HTR-8/SVneo (cell line): Measurements from ENCODE around the gene RARB.

Experiments
- DNase-seq: peaks from one replicate; pipeline ENCODE4 v3.0.0; 2011; ENCODE audit warnings: low spot score, mixed read lengths; ENCODE audit not compliant: insufficient read length
- FAIRE-seq: peaks from 2 replicates; lab custom pipeline; 2011; peaks lifted over from hg19 to GRCh38; lab: Jason Lieb, UNC

Gene RARB

DNA sequence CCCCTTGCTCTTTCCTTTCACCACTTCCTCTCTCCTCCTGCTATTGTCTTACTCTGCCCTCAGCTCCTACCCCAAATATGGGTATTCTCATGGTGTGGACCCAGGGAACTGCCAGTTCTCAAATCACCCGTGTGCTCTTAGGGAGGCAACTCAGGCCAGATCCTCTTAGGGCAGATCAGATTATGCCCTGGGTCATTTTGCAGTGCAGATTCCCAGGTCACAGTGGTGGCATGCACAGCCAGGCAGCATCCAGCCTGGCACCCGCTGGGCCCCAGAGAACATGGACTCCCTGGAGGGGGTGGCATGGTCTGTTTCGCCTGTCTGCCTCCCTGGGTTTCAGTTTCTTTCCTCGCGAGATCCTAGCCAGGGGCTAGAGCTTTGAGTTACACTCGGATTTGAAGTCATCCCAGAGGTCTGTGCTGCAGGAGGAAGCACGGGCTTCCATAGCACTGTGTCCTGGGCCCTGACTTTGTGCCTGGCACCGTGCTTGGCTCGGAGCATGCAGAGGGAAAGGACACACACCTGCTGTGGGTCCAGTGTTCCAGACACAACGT, 140.5 kb downstream of the RARB start:
- DNase-seq (no peak), FAIRE-seq (no peak)

DNA sequence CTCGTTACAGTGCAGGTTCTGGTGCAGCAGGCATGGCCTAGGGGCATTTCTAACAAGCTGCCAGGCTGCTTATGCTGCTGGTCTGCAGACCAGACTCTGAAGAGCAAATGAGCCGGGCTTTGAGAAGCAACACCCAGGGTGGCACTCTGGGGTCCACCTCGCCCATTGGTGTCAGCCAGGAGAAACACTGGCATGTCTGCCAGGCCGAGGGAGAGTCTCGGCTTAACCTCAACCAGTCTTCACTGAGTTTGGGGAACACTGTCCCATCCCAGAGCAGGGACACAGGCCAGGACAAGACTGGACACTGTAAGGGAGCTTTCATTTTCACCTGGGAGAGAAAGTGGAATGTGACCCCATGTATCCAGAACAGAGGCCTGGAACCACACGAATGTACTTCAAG, 143.2 kb downstream of the RARB start:
- FAIRE-seq, result no peak
- DNase-seq, result no peak

DNA sequence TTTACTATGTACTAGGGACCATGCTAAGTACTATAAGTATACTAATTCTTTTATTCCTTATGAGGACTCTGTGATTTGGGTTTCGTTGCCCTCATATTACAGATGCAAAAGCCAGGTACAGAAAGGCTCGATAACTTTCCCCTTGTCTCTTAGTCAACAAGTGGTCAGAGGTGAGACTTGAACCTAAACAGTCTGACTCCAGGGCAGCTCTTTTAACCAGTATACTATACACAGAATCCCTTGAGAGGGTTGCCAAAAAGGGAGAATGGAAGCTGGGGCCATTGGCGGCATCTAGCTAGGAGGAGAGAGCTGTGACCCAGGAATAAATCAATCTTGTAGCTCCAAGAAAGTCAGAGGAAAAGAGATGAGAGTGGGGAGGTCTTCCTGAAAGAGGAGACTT, 144.3 kb downstream of the RARB start:
- no peak for FAIRE-seq
- DNase-seq, result no peak

DNA sequence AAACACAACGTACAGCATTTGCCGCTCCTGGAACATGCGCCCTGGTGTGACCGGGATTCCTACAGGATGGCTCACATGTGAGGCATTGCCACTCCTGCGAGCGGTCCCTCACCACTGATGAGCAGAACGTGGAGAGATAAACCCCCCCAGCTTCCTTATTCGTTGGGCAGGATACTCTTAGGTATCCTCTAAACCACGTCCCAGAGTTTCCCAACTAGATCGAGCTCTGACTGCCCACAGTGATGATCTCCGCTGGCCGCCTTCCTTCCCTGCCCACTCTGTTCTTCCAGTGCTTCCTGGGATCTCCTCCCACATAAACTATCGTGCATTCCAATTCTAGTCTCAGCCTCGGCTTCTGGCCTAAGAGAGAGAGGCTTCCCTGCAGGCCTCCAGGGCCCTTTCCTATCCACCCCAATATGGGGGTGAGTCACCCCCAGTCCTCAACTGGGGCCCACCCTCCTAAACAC, 144.9 kb downstream of the RARB start:
- DNase-seq (peak; percentile 37), FAIRE-seq (no peak)

GRCh38 chr3:25573386-25574171, 145.5 kb downstream of the RARB start:
- DNase-seq (peak; percentile 51), FAIRE-seq (no peak)

DNA sequence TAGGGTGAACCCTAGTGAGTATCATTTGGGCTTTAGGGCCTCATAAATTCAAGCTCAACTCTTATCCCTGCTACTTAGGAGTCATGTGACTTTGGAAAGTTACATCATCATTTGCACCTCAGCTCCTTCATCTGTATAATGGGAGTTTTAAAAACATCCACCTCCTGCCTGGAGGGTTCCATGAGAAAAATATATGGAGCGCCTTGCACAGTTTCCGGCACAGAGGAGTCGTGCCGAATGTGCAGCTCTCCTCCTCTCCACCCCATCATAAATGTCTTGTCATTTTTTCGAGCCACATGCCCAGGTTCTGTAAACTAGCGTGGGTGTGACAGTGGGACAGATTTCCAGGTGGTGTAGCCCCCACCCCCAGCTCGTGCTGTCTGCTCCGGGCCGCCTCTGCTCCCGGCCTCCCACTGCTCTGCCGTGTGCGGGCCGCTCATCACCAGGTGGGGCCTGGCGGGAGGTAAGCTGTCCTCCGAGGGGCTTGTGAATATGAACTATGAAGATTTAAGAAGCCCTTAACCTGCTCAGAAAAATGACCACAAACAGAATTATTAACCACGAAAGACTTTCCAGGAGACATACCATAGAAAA, 146.2 kb downstream of the RARB start:
- FAIRE-seq, result no peak

DNA sequence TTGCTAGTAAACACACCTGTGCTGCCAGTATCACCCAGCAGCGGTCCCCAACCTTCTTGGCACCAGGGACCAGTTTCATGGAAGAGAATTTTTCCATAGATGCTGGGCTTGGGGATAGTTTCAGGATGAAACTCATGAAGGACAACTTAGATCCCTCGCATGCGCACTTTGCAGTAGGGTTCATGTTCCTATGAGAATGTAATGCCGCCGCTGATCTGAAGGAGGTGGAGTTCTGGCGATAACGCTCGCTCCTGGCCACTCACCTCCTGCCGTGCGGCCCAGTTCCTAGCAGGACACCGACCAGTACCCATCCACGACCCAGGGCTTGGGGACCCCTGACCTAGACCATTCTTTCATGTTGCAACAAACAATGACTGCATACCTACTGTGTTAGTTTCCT, 146.9 kb downstream of the RARB start:
- DNase-seq, result no peak
- no peak for FAIRE-seq

More for the DNA sequence above, 146.2 kb downstream of the RARB start:
- DNase-seq, result no peak

- DNase-seq (no peak), FAIRE-seq (no peak)
Observed at GRCh38 chr3:25576146-25576545, 148.1 kb downstream of the RARB start.

GRCh38 chr3:25576831-25577454, 148.9 kb downstream of the RARB start:
- DNase-seq (no peak), FAIRE-seq (no peak)

- FAIRE-seq (no peak), DNase-seq (no peak)
Observed at GRCh38 chr3:25578059-25578458, 150.0 kb downstream of the RARB start.

GRCh38 chr3:25580534-25580933, 152.5 kb downstream of the RARB start:
- DNase-seq (no peak), FAIRE-seq (no peak)

DNA sequence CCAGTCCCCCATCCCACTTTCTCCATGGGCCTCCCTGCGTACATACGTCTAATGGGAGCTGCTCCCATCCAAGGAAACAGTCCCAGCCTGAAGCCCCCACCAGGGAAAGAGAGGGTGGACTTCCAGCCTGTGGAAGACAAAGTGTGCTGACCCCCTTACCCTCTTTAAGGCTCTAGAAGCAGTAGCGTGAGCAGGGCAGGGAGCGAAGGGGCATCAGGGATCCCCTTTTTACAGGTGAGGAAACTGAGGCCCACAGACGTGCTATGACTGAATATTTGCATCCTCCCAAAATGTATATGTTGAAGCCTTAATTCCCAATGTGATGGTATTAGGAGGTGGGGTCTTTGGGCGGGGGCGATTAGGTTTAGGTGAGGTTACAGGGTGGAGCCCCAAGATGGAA, 153.3 kb downstream of the RARB start:
- FAIRE-seq (no peak), DNase-seq (no peak)

DNA sequence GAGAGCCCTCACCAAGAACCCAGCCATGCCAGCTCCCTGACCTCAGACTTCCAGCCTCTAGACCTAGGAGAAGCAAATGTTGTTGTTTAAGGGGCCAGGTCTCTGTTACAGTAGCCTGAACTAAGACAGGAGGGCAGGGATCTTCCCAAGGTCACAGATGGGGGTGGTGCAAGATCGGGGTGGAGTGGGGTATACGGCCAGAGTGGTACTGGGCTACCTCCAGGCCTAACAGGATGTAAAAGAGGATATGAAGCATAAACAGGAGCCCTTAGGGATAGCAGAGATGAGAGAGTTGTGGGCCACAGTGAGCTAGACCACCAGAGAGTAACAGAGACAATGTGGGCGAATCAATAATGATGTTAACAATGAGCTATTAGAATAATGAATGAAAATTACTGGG, 153.8 kb downstream of the RARB start:
- FAIRE-seq, result no peak
- no peak for DNase-seq

DNA sequence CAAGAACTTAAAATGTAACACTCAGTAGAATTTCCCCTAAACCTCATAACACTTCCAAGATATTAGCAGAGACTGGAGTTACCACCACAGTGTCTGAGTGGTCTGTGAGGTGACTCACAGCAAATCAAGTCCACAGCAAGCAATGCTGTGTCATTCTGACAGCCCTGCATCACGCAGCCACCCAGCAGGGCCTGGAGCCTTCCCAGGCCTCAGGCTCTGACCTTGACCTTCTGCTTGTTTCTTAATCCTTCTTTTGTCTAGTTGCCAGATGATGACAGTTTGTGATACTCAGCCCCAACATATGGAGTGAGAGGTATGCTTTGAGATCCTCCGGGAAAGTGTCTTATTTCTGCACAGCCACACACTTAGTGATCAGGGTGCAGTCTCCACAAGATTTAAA, 154.2 kb downstream of the RARB start:
- no peak for FAIRE-seq
- DNase-seq, result peak; percentile 67

DNA sequence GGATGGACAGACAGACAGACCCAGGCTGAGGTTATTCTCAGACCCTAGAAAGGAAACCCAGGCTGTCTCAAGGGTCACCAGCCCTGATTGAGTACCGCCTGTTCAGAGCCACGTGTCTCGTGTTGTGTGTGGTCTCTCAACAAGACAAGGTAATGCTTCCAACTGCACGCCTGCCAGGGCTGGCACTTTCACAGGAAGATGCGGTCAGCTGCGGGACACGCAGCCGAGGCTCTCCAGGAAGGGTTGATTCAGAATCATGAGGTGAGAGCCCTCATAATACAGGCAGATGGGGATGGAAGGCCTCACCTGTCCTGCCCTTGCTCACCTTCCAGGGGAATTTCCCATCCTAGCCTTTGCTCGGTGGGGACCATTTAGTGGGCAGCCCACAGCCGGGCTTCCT, 155.3 kb downstream of the RARB start:
- no peak for FAIRE-seq
- no peak for DNase-seq

- DNase-seq (no peak), FAIRE-seq (no peak)
Observed at GRCh38 chr3:25584011-25584789, 156.1 kb downstream of the RARB start.

- no peak for DNase-seq
- no peak for FAIRE-seq
Observed at GRCh38 chr3:25585361-25586166, 157.5 kb downstream of the RARB start.

- FAIRE-seq, result no peak
- DNase-seq, result no peak
Observed at GRCh38 chr3:25586167-25586505, 158.1 kb downstream of the RARB start.

GRCh38 chr3:25586553-25586952, 158.5 kb downstream of the RARB start:
- DNase-seq (no peak), FAIRE-seq (no peak)

GRCh38 chr3:25587094-25587493, 159.0 kb downstream of the RARB start:
- FAIRE-seq, result no peak
- DNase-seq, result no peak
